ENCODE measurements around the gene PBX3.
"Not testable (repeated sequence)": the region's sequence is repeated elsewhere in the genome, so short reads cannot be mapped to it uniquely, and the experiment has no call there.

PBX3 gene

DNA sequence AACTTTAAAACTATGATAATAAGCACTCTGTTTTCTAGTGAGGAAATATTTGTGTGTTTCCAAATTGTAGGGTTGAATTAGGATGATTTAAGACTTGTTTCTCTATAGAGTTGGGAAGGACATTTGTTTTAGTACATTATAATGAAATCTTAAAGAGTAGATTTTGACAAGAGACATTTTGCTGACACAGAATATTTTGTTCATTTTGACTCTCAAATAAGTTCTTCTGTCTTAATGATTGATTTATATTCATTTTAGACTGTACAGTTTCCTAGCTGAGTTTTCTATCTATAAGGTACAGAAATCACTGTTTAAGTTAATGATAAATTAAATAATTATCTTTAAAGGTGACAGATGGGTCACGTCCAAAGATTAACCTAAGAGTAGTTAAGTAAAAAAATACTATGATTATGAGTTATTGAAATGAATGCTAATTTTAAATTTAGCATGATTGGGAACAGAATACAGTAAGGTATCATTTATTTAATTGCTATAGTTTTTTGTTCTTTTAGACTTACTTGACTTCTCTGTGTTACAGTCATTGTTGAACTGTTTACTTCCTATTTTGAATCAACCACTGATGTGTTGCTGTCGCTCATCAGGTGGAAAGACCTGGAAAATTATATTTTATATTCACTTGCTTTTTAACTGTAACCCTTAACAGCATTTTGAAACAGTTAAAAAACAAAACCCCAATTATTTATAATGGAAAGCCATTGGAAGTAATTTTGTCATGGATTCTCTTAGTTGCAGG is 19.5 kb downstream of the PBX3 start:
- H3K27ac ChIP-seq: no peak overlapping the region
- no peak for TF ChIP-seq ZFX (IDR thresholded peaks at IDR 0.05)
- TF ChIP-seq, protein P1, sequence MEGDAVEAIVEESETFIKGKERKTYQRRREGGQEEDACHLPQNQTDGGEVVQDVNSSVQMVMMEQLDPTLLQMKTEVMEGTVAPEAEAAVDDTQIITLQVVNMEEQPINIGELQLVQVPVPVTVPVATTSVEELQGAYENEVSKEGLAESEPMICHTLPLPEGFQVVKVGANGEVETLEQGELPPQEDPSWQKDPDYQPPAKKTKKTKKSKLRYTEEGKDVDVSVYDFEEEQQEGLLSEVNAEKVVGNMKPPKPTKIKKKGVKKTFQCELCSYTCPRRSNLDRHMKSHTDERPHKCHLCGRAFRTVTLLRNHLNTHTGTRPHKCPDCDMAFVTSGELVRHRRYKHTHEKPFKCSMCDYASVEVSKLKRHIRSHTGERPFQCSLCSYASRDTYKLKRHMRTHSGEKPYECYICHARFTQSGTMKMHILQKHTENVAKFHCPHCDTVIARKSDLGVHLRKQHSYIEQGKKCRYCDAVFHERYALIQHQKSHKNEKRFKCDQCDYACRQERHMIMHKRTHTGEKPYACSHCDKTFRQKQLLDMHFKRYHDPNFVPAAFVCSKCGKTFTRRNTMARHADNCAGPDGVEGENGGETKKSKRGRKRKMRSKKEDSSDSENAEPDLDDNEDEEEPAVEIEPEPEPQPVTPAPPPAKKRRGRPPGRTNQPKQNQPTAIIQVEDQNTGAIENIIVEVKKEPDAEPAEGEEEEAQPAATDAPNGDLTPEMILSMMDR (conservative IDR thresholded peaks at IDR 0.05): no peak

DNA sequence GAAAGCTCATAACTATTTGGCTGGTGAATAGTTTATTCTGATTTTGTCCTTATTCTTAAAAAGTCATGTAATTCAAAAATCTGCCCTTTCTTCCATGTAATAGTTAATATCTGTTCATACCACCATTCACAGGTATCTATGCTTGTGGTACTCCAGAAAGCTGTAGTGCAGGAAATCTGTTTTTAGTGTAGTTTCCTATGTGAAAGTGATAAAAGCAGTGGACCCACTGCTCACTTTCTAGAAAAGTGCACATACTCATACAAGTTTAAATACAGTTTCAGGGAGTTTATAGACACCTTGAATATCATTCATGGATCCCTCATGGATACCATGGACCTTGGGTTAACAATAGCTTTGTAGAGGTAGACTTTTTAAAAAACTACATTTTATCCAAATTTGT is 20.2 kb downstream of the PBX3 start:
- no peak for TF ChIP-seq ZFX (IDR thresholded peaks at IDR 0.05)
- TF ChIP-seq, protein P1 (conservative IDR thresholded peaks at IDR 0.05): no peak
- no peak overlapping the region for H3K27ac ChIP-seq

DNA sequence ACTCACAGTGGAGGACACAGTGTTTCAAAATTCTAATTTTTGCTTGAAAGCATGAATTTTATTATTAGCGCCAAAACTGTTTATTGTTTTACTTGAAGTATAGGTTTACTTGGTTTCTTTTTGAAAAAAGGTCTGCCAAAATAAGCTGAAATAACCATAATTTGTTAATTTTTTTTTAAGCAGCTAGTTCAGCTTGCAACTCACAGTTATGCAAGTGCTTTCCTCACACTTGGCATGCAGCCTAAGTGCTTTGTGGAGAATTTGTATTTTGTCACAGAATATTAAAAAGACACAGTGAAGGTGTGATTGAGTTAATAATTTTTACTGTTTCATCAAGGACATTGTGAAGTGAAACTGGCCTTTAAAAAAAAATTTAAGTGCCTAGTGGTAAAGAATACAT is 21.6 kb downstream of the PBX3 start:
- TF ChIP-seq, protein P1 (conservative IDR thresholded peaks at IDR 0.05): no peak
- no peak for TF ChIP-seq ZFX (IDR thresholded peaks at IDR 0.05)
- H3K27ac ChIP-seq: no peak overlapping the region

DNA sequence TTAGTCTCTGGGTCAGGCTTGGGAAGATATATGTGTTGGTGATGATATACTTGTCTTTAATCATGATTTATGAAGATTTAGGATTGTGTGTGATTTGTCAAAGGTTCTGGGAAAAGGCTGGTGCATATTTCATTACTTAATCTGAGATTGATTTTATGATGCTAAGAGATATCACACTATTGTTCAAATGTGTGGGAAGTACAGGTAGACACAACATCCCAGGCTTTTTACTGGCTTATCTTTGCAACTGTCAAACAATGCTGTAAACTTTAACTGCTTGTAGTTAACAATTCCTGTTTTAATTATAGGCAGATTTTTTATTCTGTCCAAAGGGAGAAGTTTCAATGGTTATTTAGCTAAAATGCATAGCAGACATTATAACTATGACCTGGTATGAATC is 23.9 kb downstream of the PBX3 start:
- TF ChIP-seq, protein P1 (conservative IDR thresholded peaks at IDR 0.05): no peak
- no peak overlapping the region for H3K27ac ChIP-seq

DNA sequence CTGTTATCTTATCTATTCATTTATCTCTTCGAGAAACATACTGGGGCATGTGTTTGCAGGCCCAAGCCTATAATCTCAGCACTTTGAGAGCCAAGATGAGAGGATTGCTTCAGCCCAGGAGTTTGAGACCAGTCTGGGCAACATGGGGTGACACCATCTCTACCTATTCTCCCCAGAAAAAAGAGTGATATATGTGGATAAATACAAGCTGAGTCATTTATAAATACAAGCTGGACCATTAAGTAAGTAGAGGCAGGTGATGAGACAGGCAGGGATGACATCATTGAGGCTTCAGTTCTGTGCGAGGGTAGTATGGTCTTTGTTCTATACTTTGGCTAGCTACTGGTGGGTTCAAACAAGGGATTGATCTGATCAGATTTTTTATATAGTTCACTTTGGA is 25.6 kb downstream of the PBX3 start:
- no peak for TF ChIP-seq ZFX (IDR thresholded peaks at IDR 0.05)
- TF ChIP-seq, protein P1 (conservative IDR thresholded peaks at IDR 0.05): no peak
- H3K27ac ChIP-seq: no peak overlapping the region

DNA sequence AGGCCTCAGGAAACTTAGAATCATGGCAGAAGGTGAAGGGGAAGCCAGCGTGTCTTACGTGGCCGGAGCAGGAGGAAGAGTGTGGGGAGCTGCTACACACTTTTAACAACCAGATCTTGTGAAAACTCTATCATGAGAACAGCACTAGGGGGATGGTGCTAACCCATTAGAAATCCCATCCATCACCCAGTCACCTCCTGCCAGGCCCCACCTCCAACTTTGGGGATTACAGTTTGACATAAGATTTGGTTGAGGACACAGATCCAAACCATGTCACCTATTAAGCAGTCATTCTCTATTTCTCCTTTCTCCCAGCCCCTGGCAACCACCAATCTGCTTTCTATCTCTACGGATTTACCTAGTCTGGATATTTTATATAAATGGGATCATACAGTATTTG is 26.9 kb downstream of the PBX3 start:
- no peak overlapping the region for H3K27ac ChIP-seq
- TF ChIP-seq ZFX (IDR thresholded peaks at IDR 0.05): no peak
- TF ChIP-seq, protein P1 (conservative IDR thresholded peaks at IDR 0.05): no peak

DNA sequence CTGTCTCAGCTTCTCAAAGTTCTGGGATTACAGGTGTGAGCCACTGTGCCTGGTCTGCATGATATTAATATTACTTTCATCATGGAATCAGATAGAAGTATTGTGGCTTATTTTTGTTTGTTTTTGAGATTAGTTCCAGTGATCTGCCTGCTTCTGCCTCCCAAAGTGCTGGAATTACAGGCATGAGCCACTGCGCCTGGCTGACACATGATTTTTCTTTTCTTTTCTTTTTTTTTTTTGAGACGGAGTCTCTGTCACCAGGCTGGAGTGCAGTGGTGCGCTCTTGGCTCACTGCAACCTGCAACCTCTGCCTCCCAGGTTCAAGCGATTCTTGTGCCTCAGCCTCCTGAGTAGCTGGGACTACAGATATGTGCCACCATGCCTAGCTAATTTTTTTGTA is 29.6 kb downstream of the PBX3 start:
- H3K27ac ChIP-seq: not testable (repeated sequence)

DNA sequence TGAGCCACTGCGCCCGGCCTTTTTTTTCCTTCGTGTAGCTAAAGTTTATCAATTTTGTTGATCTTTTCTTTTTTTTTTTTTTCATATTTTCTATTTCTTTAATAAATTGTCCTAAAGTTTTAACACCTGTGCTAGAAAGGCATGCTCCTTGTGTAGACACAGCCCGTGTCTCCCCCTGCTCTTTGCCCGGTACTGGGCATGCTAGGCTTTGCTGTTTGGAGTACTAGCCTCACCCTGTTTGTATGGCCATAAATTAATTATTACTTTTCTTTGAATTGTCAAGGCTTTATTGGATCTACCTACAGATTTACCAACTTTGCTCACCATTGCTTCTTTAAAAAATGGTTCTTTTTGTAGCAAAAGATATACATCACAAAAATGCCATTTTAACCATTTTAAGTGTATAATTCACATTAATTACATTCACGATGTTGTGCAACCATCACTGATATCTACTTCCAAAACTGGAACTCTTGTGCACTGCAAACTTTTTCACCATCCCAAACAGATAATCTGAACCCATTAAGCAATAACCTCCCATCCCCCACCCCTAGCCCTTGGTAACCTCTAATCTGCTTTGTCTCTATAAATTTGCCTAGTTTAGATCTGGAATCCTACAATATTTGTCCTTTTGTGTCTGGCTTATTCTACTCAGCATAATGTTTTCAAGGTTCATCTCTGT is 31.5 kb downstream of the PBX3 start:
- H3K27ac ChIP-seq: not testable (repeated sequence)

DNA sequence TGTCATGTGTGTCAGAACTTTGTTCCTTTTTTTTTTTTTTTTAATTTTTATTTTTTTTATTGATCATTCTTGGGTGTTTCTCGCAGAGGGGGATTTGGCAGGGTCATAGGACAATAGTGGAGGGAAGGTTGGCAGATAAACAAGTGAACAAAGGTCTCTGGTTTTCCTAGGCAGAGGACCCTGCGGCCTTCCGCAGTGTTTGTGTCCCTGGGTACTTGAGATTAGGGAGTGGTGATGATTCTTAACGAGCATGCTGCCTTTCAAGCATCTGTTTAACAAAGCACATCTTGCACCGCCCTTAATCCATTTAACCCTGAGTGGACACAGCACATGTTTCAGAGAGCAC is 32.0 kb downstream of the PBX3 start:
- not testable (repeated sequence) for H3K27ac ChIP-seq

Measured in C4-2B (cell line).